A673 (cell line): ENCODE measurements around the gene RASA3. TPM values are rescaled to one million over a fixed set of nuclear protein-coding genes. Genes with fewer than 3 reads are reported as not detected.

Source experiments
- BruUV-seq: library from RNA; stranded (reverse); fragments of 400-500 nt; replicated peaks from 2 replicates; lab custom pipeline; 2021; lab: Mats Ljungman, UMichigan
- CTCF ChIA-PET: fragments of 300-600 bp; sonication (Branson Sonifier 250); formaldehyde crosslinking; loops from one replicate; lab custom pipeline; 2022; ENCODE audit warnings: antibody characterized with exemption; lab: Charles Lee
- POLR2A ChIA-PET: fragments of 300-600 bp; sonication (Branson Sonifier 250); formaldehyde crosslinking; loops from one replicate; lab custom pipeline; 2022; ENCODE audit warnings: antibody characterized with exemption; ENCODE audit not compliant: low non-redundant PET; lab: Charles Lee
- DNase-seq: peaks from one replicate; pipeline ENCODE4 v3.0.0-alpha.2; 2015; ENCODE audit warnings: low spot score
- H3K27ac ChIP-seq: fragments of 200-600 bp; sonication (generic); 2 replicates; pipeline ENCODE4 v1.5.1; 2016; ENCODE audit warnings: mixed run types, low read depth, mild to moderate bottlenecking, mixed read lengths, antibody characterized with exemption, low read length; ENCODE audit not compliant: poor library complexity, severe bottlenecking
- H3K27me3 ChIP-seq: fragments of 200-600 bp; sonication (generic); replicated peaks from 2 replicates; pipeline ENCODE4 v1.6.1; 2017; ENCODE audit warnings: mixed run types, low read depth, mild to moderate bottlenecking, mixed read lengths, antibody characterized with exemption, low read length; ENCODE audit not compliant: insufficient read depth, poor library complexity
- H3K36me3 ChIP-seq: fragments of 200-600 bp; sonication (generic); 2 replicates; pipeline ENCODE4 v1.6.1; 2016; ENCODE audit warnings: mixed run types, mild to moderate bottlenecking, mixed read lengths, antibody characterized with exemption, low read length; ENCODE audit not compliant: insufficient read depth, poor library complexity, severe bottlenecking
- H3K4me1 ChIP-seq: fragments of 200-600 bp; sonication (generic); 2 replicates; pipeline ENCODE4 v1.6.1; 2017; ENCODE audit warnings: mixed run types, mild to moderate bottlenecking, mixed read lengths, antibody characterized with exemption, low read length; ENCODE audit not compliant: insufficient read depth, poor library complexity, severe bottlenecking
- H3K4me3 ChIP-seq: fragments of 200-600 bp; sonication (generic); 2 replicates; pipeline ENCODE4 v1.5.1; 2016; ENCODE audit warnings: low read depth, mixed run types, mild to moderate bottlenecking, mixed read lengths, low read length; ENCODE audit not compliant: poor library complexity, severe bottlenecking
- H3K9me3 ChIP-seq: fragments of 200-600 bp; sonication (generic); 2 replicates; pipeline ENCODE4 v1.6.1; 2016; ENCODE audit warnings: mixed run types, low read depth, mild to moderate bottlenecking, mixed read lengths, antibody characterized with exemption, low read length; ENCODE audit not compliant: poor library complexity, severe bottlenecking
- EZH2 ChIP-seq: fragments of 200-600 bp; sonication (generic); IDR thresholded peaks from 2 replicates; pipeline ENCODE4 v1.6.1; 2017; ENCODE audit warnings: borderline replicate concordance, low read depth, mild to moderate bottlenecking, mixed read lengths, antibody characterized with exemption, low read length; ENCODE audit not compliant: poor library complexity, severe bottlenecking
- intact Hi-C: fragments of 100-400 bp; cut with micrococcal nuclease; formaldehyde crosslinking; loops from one replicate; pipeline ENCODE4 v1.10.0; 2022; ENCODE audit not compliant: unreplicated experiment
- total RNA-seq: library from RNA; stranded (reverse); gene quantifications from 2 replicates; pipeline ENCODE4 v1.2.3, GENCODE V29; 2021
- TF ChIP-seq, protein P1 (sequence below): fragments of 300-800, 200-600 bp; sonication (generic); conservative IDR thresholded peaks from 2 replicates; pipeline ENCODE4 v1.5.1; 2017; ENCODE audit warnings: low read depth, mild to moderate bottlenecking, antibody characterized with exemption, low read length, moderate library complexity, mixed read lengths

RASA3 gene
- total RNA-seq, 1 experiment from 2014 or later: 22.1 TPM

DNA sequence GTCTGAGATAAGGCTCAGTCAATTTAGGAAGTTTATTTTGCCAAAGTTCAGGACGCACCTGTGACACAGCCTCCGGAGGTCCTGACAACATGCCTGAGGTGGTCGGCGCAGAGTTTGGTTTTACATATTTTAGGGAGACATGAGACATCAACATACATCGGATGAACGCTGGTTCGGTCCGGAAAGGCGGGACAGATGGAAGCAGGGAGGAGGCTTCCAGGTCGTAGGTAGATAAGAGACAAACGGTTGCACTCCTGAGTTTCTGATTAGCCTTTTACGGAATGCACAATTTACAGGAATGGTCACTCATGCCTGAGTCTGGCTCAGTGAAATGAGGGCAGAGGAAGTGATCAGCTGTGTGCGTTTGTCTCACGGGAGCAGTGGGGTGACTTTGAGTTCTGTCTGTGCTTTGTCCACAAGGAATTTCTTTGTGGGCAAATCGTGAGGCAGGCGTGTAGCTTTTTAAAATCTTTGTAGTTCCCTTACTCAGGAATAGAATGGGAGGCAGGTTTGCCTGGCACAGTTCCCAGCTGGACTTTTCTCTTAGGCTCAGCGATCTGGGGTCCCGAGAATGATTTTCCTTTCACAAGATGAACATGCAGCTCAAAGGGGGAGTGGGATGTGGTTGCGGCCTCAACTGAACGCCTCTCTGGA, 194.8 kb downstream of the RASA3 start:
- CTCF ChIA-PET: no interaction called here
- BruUV-seq: no TSS peak
- no peaks in the 10 kb centered on the region for H3K36me3 ChIP-seq

DNA sequence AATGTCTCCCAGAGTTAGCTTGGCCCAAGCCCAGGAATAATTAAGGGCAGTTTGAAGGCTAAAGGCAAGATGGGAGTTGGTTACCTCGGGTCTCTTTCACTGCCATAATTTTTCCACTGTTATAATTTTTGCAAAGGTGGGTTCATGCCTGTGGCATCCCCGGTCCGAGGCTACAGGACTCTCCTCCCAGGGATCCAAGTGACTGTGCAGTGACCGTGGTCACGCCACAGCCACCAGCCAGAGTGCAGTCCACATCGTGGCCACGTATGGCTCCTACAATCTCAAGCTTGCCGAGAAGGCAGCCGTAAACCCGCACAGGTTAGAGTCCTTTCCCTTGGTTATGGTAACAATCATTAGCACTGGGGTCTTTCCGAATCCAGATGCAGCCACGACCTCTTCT, 195.3 kb downstream of the RASA3 start:
- POLR2A ChIA-PET: no interaction called here
- Histone ChIP-seq H3K4me1 (no peaks in the 10 kb centered on the region), H3K27me3 (no peaks in the 10 kb centered on the region), H3K4me3 (no peak overlapping the region), H3K36me3 (no peaks in the 10 kb centered on the region), H3K27ac (no peak overlapping the region), H3K9me3 (no peaks in the 10 kb centered on the region)
- BruUV-seq: no TSS peak
- TF ChIP-seq, protein P1, sequence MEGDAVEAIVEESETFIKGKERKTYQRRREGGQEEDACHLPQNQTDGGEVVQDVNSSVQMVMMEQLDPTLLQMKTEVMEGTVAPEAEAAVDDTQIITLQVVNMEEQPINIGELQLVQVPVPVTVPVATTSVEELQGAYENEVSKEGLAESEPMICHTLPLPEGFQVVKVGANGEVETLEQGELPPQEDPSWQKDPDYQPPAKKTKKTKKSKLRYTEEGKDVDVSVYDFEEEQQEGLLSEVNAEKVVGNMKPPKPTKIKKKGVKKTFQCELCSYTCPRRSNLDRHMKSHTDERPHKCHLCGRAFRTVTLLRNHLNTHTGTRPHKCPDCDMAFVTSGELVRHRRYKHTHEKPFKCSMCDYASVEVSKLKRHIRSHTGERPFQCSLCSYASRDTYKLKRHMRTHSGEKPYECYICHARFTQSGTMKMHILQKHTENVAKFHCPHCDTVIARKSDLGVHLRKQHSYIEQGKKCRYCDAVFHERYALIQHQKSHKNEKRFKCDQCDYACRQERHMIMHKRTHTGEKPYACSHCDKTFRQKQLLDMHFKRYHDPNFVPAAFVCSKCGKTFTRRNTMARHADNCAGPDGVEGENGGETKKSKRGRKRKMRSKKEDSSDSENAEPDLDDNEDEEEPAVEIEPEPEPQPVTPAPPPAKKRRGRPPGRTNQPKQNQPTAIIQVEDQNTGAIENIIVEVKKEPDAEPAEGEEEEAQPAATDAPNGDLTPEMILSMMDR: no peak
- no peak for TF ChIP-seq EZH2
- CTCF ChIA-PET: no interaction called here
- intact Hi-C loops: no loop called here
- DNase-seq: no peak

More for the DNA sequence above, 194.8 kb downstream of the RASA3 start:
- POLR2A ChIA-PET: no interaction called here
- Histone ChIP-seq H3K4me1 (no peaks in the 10 kb centered on the region), H3K9me3 (no peaks in the 10 kb centered on the region), H3K27me3 (no peaks in the 10 kb centered on the region), H3K27ac (no peak overlapping the region), H3K4me3 (no peak overlapping the region)
- TF ChIP-seq, protein P1: no peak
- TF ChIP-seq EZH2: no peak
- DNase-seq: no peak
- intact Hi-C loops: no loop called here

DNA sequence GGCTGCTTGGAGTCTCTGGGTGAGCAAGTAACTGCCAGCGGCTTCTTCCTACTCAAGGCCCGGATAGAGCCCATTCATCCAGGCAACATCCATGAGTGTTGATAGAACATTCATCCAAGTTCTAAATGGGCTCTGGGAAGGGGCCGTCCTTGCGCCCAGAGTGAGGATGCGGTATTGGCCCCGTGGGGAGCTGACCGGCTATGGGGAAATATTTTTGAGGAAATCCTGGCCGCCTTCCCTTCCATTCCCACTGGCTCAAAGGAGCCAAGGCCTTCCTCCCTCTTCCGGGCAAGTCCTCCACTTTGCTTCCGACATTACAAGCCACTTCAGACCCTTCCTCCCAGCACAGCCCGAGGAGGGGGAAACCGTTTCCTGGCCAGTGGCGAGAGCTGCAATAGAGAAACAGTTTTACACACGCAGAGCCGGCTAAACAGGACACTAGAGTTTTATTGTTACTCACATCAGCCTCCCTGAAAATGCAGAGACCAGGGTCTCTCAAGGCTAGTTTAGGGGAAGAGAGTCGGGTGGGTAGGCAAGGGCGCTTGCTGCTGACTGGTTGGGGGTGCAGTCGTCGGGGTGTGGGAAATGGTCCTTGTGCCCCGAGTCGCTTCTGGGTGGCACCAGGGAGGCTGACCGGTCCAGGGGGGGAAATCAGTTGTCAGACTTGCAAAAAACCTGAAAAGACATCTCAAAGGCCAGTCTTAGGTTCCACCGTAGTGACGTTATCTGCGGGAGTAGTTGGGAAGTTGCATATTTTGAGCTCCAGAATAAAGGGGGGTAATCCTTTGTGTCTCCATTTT, 196.1 kb downstream of the RASA3 start:
- no TSS peak for BruUV-seq
- TF ChIP-seq, protein P1: no peak
- no peak for TF ChIP-seq EZH2
- Histone ChIP-seq H3K27ac (no peak overlapping the region), H3K27me3 (no peaks in the 10 kb centered on the region), H3K4me1 (no peaks in the 10 kb centered on the region), H3K4me3 (no peak overlapping the region), H3K9me3 (no peaks in the 10 kb centered on the region), H3K36me3 (no peaks in the 10 kb centered on the region)
- DNase-seq: no peak
- CTCF ChIA-PET: no interaction called here
- POLR2A ChIA-PET: no interaction called here
- intact Hi-C loops: no loop called here
